Urinary bladder (tissue), 4 donors: Measurements from ENCODE around the gene SPAG4. TPM values are rescaled to one million over a fixed set of nuclear protein-coding genes. Genes with fewer than 3 reads are reported as not detected.

Source experiments
- DNase-seq: peaks from one replicate; pipeline ENCODE4 v3.0.0-alpha.2; 2015; ENCODE audit errors: extremely low spot score
- H3K27ac ChIP-seq: one replicate; pipeline ENCODE4 v1.5.1; 2013; ENCODE audit warnings: low read depth, mild to moderate bottlenecking, moderate library complexity
- H3K36me3 ChIP-seq: one replicate; pipeline ENCODE4 v1.6.1; 2013; ENCODE audit warnings: mild to moderate bottlenecking, moderate library complexity; ENCODE audit not compliant: insufficient read depth
- H3K4me1 ChIP-seq: one replicate; pipeline ENCODE4 v1.6.1; 2013; ENCODE audit warnings: mild to moderate bottlenecking, moderate library complexity; ENCODE audit not compliant: insufficient read depth
- H3K4me3 ChIP-seq: one replicate; pipeline ENCODE4 v1.5.1; 2013; ENCODE audit warnings: low read depth, low read length
- WGBS: extraction: QIAGEN DNeasy Blood & Tissue Kit; methylation state at CpG from one replicate; pipeline ENCODE4 v1.1.7; 2013; 5-methylcytosine and 5-hydroxymethylcytosine counted together
- polyA plus RNA-seq: library from polyadenylated mRNA; stranded (reverse); fragments of 200-250 nt; gene quantifications from one replicate; pipeline ENCODE4 v1.2.3, GENCODE V29; 2013
- total RNA-seq: library from RNA; depleted of rRNA; stranded (reverse); fragments of >200 nt; gene quantifications from one replicate; pipeline ENCODE4 v1.2.3, GENCODE V29; 2014
- donor health status: healthy with polysubstance abuse.
- donor health status: healthy.

Gene SPAG4
- total and polyA plus RNA-seq, 2 donors = 1.6 to 4.9 TPM

GRCh38 chr20:35643045-35643444 is 27.4 kb downstream of the SPAG4 start:
- Histone ChIP-seq H3K4me3 (no peak overlapping the region), H3K27ac (no peak overlapping the region), H3K36me3 (no peaks in the 10 kb centered on the region), H3K4me1 (peaks cover 1% of the 10 kb centered on the region)
- no peak for DNase-seq
- WGBS = 95% methylated on average over 7 of the region's 7 CpGs

- DNase-seq = no peak
- Histone ChIP-seq H3K4me1 (peaks cover 1% of the 10 kb centered on the region), H3K27ac (no peak overlapping the region), H3K36me3 (no peaks in the 10 kb centered on the region), H3K4me3 (no peak overlapping the region)
- 85% methylated on average over 2 of the region's 2 CpGs for WGBS
These were observed 29.2 kb downstream of the SPAG4 start for GRCh38 chr20:35644806-35645205.

GRCh38 chr20:35648836-35649235 is 33.2 kb downstream of the SPAG4 start:
- Histone ChIP-seq H3K27ac (no peak overlapping the region), H3K4me1 (peaks cover 1% of the 10 kb centered on the region), H3K36me3 (no peaks in the 10 kb centered on the region), H3K4me3 (no peak overlapping the region)
- DNase-seq = no peak

GRCh38 chr20:35650632-35651031 is 35.0 kb downstream of the SPAG4 start:
- no peaks in the 10 kb centered on the region for H3K36me3 ChIP-seq
- H3K4me3 ChIP-seq = no peak overlapping the region
- peaks cover 1% of the 10 kb centered on the region for H3K4me1 ChIP-seq
- 72% methylated on average over 3 of the region's 3 CpGs for WGBS
- H3K27ac ChIP-seq = no peak overlapping the region
- no peak for DNase-seq

- Histone ChIP-seq H3K36me3 (no peaks in the 10 kb centered on the region), H3K4me1 (no peaks in the 10 kb centered on the region), H3K27ac (no peak overlapping the region), H3K4me3 (no peak overlapping the region)
- no peak for DNase-seq
These were observed 36.3 kb downstream of the SPAG4 start for GRCh38 chr20:35651958-35652357.

GRCh38 chr20:35652641-35653429 is 37.2 kb downstream of the SPAG4 start:
- H3K4me3 ChIP-seq = no peak overlapping the region
- no peak overlapping the region for H3K27ac ChIP-seq
- 97% methylated on average over 13 of the region's 13 CpGs for WGBS
- no peak for DNase-seq
- no peaks in the 10 kb centered on the region for H3K4me1 ChIP-seq
- no peaks in the 10 kb centered on the region for H3K36me3 ChIP-seq

- Histone ChIP-seq H3K27ac (no peak overlapping the region), H3K36me3 (no peaks in the 10 kb centered on the region), H3K4me1 (no peaks in the 10 kb centered on the region), H3K4me3 (no peak overlapping the region)
- WGBS = 97% methylated on average over 3 of the region's 3 CpGs
- no peak for DNase-seq
These were observed 37.8 kb downstream of the SPAG4 start for GRCh38 chr20:35653430-35653734.

- Histone ChIP-seq H3K36me3 (no peaks in the 10 kb centered on the region), H3K4me1 (no peaks in the 10 kb centered on the region), H3K4me3 (no peak overlapping the region), H3K27ac (no peak overlapping the region)
- WGBS = 90% methylated on average over 4 of the region's 4 CpGs
- DNase-seq = no peak
These were observed 38.3 kb downstream of the SPAG4 start for GRCh38 chr20:35653893-35654292.

GRCh38 chr20:35654415-35654814 is 38.8 kb downstream of the SPAG4 start:
- H3K27ac ChIP-seq = no peak overlapping the region
- WGBS = 96% methylated on average over 9 of the region's 9 CpGs
- H3K36me3 ChIP-seq = no peaks in the 10 kb centered on the region
- no peak for DNase-seq
- no peaks in the 10 kb centered on the region for H3K4me1 ChIP-seq
- H3K4me3 ChIP-seq = no peak overlapping the region

- 36% methylated on average over 1 of the region's 1 CpG for WGBS
- DNase-seq = no peak
- Histone ChIP-seq H3K27ac (peak overlapping the region; percentile 38), H3K36me3 (no peaks in the 10 kb centered on the region), H3K4me3 (no peak overlapping the region), H3K4me1 (peaks cover 3% of the 10 kb centered on the region)
These were observed 41.6 kb downstream of the SPAG4 start for GRCh38 chr20:35657271-35657670.

- WGBS = 93% methylated on average over 10 of the region's 10 CpGs
- Histone ChIP-seq H3K27ac (no peak overlapping the region), H3K4me3 (no peak overlapping the region), H3K4me1 (peaks cover 3% of the 10 kb centered on the region), H3K36me3 (no peaks in the 10 kb centered on the region)
- DNase-seq = no peak
These were observed 44.7 kb downstream of the SPAG4 start for GRCh38 chr20:35660122-35660937.

- 79% methylated on average over 2 of the region's 2 CpGs for WGBS
- H3K4me1 ChIP-seq = peaks cover 3% of the 10 kb centered on the region
- no peak for DNase-seq
- H3K36me3 ChIP-seq = no peaks in the 10 kb centered on the region
- H3K4me3 ChIP-seq = no peak overlapping the region
- H3K27ac ChIP-seq = no peak overlapping the region
These were observed 45.4 kb downstream of the SPAG4 start for GRCh38 chr20:35661053-35661452.

- H3K4me1 ChIP-seq = peaks cover 3% of the 10 kb centered on the region
These were observed 46.3 kb downstream of the SPAG4 start for GRCh38 chr20:35661908-35662307.

GRCh38 chr20:35662551-35662950 is 46.9 kb downstream of the SPAG4 start:
- no peak for DNase-seq
- 30% methylated on average over 2 of the region's 2 CpGs for WGBS
- no peaks in the 10 kb centered on the region for H3K36me3 ChIP-seq
- peaks cover 3% of the 10 kb centered on the region for H3K4me1 ChIP-seq
- H3K4me3 ChIP-seq = no peak overlapping the region
- no peak overlapping the region for H3K27ac ChIP-seq

More at GRCh38 chr20:35661908-35662307, 46.3 kb downstream of the SPAG4 start:
- 33% methylated on average over 3 of the region's 3 CpGs for WGBS
- no peaks in the 10 kb centered on the region for H3K36me3 ChIP-seq
- H3K27ac ChIP-seq = no peak overlapping the region
- DNase-seq = no peak
- H3K4me3 ChIP-seq = no peak overlapping the region
